Pulmonary artery endothelial cell (primary cell): Measurements from ENCODE around the gene DAAM2. TPM values are rescaled to one million over a fixed set of nuclear protein-coding genes. Genes with fewer than 3 reads are reported as not detected.

Source experiments
- DNase-seq: peaks from one replicate; pipeline ENCODE4 v3.0.0-alpha.2; 2011; ENCODE audit warnings: low read depth, low spot score
- total RNA-seq: library from RNA; depleted of rRNA; stranded (reverse); fragments of >200 nt; gene quantifications from 2 replicates; pipeline ENCODE4 v1.2.3, GENCODE V29; 2014

The DAAM2 gene
- total RNA-seq, 1 donor from 2014 or later, result 0.07 TPM

DNA sequence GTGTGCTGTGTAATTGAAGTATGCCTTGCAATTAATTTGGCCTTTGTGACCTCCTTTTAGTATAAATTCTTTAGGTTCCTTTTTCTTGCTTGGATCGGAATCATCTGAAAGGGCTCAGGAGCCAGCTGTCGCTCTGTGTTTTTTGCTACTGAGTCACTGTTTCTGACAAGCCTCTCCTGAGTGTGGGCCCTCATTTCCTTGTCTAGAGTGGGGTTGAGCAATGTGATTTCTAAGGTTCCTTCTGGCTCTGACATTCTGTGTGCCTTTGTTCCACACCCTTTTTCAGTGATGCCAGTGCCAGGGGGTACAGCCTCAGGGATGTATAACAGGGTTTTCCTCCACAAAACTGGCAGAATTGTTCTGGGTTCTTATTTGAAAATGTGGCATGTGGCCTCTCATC is 26.5 kb downstream of the DAAM2 start:
- no peak for DNase-seq

- DNase-seq, result no peak
Observed at GRCh38 chr6:39819228-39819627, 27.1 kb downstream of the DAAM2 start.

DNA sequence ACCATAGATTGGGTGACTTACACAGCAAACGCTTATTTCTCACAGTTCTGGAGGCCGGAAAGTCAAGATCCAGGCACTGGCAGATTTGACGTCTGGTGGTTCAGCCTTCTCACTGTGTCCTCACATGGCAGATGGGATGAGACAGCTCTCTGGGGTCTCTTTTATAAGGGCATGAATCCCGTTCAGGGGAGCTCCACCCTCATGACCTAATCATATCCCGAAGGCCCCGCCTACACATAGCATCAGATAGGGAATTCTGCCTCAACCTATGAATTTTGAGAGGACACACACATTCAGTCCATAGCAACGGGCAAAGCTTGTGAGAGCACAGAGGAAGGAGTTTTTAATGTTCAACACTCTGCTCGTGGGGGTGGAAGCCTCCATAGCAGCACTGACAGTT is 27.5 kb downstream of the DAAM2 start:
- no peak for DNase-seq

GRCh38 chr6:39820553-39820952 is 28.4 kb downstream of the DAAM2 start:
- no peak for DNase-seq

- no peak for DNase-seq
Observed at GRCh38 chr6:39821046-39821740, 29.0 kb downstream of the DAAM2 start.

DNA sequence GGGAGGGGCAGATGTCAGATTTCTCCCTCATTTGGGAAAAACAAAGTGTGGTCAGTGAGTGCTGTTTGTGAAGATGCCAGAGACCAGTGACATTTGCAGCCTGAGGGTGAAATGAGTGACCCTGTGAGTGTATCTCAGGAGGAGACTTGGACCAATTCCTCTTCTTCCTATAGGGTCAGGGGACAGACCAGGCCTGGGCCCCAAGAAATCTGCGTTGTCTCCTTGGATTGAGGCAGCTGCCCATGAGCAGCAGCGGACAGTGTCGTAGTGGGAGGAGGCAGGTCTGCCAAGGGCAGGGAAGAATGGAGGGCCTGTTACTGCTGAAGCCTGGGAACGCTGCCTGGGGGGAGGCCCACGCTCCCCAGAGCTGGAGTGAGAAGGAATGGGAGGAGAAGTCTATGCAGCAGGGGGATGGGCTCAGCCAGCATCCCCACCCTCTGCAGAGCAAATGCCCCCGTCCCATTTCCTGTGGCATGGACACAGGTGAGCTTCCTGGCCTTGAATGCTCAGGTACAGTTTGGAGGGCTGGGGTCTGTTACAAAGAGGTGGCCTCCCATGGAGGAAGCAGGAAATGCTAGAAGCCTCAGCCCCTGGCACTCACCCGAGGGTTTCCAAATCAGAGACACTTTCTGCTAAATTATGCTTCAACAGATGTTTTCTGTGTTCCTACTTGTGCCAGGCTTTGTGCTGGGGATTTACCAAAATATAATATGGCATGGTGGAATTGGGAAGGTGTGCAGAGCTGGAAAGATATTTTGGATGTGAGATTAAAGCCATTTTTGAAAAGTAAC is 29.8 kb downstream of the DAAM2 start:
- no peak for DNase-seq

- DNase-seq, result no peak
Observed at GRCh38 chr6:39822846-39823815, 31.0 kb downstream of the DAAM2 start.

GRCh38 chr6:39824030-39824926 is 32.1 kb downstream of the DAAM2 start:
- DNase-seq, result no peak

GRCh38 chr6:39829331-39829730 is 37.2 kb downstream of the DAAM2 start:
- no peak for DNase-seq

DNA sequence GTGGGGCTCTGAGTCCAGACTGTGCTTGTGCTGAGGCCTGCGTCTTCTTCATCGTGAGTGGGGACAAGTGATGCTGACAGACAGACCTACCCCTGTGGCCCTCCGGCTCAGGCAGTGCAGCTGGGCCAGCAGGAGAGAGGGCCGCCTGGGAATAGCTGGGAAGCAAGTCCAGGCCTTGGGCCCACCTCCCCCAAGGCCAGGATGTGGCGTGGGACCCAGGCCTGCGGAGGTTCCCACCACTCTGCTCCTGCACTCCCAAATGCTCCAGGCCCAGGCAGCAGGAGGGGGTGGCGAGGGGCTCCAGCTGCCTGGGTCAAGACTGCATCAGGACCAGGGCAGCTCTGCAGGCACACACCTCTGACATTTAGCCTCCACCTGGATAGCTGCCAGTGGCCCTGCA is 38.3 kb downstream of the DAAM2 start:
- no peak for DNase-seq

- no peak for DNase-seq
Observed at GRCh38 chr6:39831701-39832100, 39.5 kb downstream of the DAAM2 start.

GRCh38 chr6:39834278-39834677 is 42.1 kb downstream of the DAAM2 start:
- no peak for DNase-seq

DNA sequence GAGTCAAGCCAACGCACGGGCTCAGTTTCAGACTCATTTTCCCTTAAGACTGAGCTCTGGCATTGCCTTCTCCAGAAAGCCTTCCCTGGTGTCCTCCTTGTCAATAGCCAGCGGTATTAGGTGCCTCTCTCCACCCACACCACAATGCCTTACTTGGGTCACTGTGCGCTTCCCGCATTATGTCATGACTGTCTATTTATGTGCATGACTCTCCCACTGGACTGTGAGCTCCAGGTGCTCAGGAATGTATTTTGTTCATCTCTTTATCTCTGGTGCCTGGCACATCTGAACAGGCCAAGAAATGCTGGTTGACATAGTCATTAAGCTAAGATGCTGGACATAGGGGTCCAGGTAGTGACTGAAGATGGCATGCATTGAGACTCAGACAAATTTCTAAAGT is 42.7 kb downstream of the DAAM2 start:
- DNase-seq, result no peak

- DNase-seq, result no peak
Observed at GRCh38 chr6:39835821-39836295, 43.7 kb downstream of the DAAM2 start.

DNA sequence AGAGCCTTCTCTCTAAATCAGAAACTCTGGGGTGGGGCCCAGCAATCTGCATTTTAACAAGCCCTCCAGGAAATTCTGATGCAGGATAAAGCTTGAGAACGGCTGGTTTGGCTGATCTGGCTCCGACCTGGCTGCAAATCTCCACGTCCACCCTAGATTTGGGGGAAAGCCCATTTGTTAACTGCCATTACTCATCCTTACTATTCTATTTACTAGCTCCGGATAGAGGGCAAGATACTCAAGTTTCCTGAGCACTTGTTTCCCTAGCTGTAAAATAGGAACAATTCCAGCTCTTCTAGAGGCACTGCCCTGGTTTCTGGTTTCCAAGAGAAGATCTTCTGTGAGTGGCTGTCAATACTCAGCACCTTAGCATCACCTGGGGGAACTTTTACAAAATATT is 44.4 kb downstream of the DAAM2 start:
- no peak for DNase-seq

DNA sequence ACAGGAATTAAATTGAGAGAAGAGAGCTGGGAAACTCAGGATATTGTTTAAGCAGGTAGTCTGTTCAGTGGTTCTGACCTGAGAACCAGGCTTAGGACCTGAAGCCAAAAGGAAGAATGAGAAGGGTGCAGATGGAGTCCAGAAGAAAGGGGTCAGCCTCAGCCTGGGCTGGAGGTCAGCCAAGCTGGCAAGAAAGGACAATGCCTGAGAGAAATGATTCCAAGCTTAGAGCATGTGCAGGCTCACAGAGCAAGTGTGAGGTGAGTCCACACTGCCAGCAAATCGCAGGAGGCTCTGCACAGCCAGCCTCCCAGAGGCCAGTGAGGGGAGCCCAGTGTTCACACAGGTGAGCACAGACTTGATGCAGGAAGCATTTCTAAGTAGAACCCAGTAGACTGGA is 47.3 kb downstream of the DAAM2 start:
- no peak for DNase-seq

DNA sequence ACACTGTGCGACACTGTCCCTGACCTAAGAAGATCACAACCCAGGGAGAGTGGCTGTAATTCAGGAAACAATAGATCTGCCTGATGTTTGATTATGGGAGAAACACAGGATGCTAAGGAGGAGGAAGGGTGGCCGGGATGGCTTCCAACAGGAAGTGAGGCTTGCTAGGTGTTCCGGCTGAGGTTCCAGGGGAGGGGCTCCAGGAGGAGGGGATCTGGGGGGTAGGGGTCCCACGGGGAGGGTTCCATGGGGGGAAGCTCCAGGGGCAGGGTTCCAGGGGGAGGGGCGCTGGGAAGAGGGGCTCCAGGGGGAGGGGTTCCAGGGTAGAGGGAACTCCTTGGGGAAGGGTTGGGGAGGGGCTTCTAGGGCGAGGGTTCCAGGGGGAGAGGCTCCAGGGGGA is 48.6 kb downstream of the DAAM2 start:
- DNase-seq, result no peak

DNA sequence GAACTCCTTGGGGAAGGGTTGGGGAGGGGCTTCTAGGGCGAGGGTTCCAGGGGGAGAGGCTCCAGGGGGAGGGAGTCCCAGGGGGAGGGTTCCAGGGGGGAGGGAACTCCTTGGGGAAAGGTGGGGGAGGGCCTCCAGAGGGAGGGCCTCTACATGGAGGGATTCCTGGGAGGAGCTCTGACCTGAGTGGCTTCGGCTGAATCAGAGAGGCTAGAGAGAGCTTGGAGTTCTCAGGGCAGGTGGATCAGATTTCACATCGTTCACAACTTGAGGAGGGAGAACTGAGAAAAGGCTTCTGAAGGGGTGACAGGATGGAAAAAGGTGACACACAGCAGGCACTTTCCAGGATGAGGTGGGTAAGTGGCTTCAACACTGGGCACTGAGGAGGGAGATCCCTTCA is 49.1 kb downstream of the DAAM2 start:
- no peak for DNase-seq

DNA sequence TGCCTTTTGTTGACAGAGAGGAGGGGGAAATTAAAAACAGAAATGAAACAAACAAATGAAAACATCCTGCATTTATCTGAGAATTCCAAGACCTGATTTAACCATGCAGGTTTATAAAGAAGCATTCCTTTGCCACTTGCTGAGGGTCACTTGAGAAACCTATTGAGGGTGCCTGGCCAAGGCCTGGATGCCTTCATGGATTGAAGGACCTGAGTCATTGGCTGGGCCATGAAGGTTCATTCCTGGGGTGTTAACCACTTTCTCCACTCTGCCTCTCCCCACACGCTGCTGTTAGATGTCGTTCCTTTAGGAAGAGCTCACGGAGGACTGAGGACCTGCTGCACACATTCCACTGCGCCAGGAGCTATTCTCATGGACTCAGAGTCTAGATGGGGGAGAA is 49.7 kb downstream of the DAAM2 start:
- DNase-seq, result no peak

- DNase-seq, result no peak
Observed at GRCh38 chr6:39843305-39844020, 51.3 kb downstream of the DAAM2 start.
